ENCODE measurements around the gene TNS4. TPM values are rescaled to one million over a fixed set of nuclear protein-coding genes. Genes with fewer than 3 reads are reported as not detected.
A peak's percentile ranks its signal among the peaks of the same experiment; 100 is the strongest.

Gene TNS4
- total RNA-seq, 4 donors from 2014 or later, result 0.30 TPM; not detected in 3

DNA sequence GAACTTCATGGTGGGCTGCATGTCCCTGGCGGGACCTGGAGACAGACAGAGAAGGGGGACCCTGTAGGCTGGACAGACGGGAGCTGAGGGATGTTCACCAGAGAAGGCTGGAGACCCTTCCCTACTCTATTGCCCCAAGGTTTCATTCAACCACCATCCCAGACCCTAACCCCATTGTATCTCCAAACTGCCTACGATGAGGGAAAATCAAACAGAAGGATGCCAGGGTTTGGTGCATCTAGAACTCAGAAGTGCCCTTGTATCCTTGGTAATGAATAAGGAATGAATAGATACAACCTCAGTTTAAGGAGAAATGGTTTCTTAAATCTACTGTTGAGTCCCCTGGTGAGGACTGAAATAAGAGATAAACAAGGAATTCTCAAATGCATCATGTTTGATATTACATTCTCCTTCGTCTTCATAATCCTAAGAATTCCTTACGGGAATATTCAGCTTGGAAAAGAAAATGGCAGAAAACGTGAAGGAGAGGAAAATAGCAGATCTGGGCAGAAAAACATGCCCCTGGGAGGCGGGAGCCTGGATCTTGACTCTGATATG lies 16.4 kb downstream of the TNS4 start:
- TF ChIP-seq EP300 (IDR thresholded peaks at IDR 0.05), result no peak
- TF ChIP-seq, protein P1, sequence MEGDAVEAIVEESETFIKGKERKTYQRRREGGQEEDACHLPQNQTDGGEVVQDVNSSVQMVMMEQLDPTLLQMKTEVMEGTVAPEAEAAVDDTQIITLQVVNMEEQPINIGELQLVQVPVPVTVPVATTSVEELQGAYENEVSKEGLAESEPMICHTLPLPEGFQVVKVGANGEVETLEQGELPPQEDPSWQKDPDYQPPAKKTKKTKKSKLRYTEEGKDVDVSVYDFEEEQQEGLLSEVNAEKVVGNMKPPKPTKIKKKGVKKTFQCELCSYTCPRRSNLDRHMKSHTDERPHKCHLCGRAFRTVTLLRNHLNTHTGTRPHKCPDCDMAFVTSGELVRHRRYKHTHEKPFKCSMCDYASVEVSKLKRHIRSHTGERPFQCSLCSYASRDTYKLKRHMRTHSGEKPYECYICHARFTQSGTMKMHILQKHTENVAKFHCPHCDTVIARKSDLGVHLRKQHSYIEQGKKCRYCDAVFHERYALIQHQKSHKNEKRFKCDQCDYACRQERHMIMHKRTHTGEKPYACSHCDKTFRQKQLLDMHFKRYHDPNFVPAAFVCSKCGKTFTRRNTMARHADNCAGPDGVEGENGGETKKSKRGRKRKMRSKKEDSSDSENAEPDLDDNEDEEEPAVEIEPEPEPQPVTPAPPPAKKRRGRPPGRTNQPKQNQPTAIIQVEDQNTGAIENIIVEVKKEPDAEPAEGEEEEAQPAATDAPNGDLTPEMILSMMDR (IDR thresholded peaks at IDR 0.05), result no peak
- TF ChIP-seq POLR2A (IDR thresholded peaks at IDR 0.05), result no peak
- Histone ChIP-seq H3K27ac (peak overlapping the region; percentile 60 to 92 (median 80)), H3K4me1 (peaks cover 0 to 42% (median 15%) of the 10 kb centered on the region in 4 donors), H3K9me3 (no peaks in the 10 kb centered on the region), H3K27me3 (no peaks in the 10 kb centered on the region), H3K36me3 (no peaks in the 10 kb centered on the region), H3K4me3 (no peak overlapping the region)
- DNase-seq (ENCODE audit: low spot score in 2 of 2), result no peak
- WGBS, 2 donors, result 75 to 81% methylated on average over 7 of the region's 7 CpGs

DNA sequence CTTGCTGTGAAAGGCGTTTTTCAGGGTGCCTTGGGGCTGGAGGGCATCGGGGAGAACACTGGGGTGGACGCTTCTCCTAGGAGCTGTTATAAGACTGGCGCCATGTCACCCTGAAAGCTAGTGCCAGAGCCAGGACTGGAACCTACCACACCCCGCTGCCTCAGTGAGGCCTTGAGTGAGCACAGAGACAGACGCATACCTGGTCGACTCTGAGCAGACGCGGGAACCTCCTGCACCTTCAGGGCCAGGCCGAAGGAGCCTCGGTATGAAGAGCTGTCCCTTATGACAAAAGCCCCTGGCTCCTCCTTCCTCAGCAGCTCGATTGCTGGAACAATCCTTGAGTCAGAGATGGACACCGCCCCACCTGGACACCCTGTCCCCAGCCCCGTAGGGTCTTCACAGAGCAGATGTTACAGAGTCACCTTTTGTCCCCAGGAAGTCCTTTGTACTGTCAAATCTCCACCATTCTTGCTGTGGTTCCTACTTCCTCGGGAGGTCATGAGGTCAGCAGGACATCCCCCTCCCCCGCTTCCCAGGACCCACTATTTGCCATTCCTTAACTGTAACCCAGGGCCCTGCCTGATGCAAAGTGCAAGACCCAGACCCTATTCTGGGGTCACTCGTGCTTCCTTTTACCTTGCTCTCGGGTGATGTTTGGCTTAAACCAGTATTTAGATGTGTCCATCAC lies 17.0 kb downstream of the TNS4 start:
- no peak overlapping the region for H3K4me3 ChIP-seq
- TF ChIP-seq EP300 (IDR thresholded peaks at IDR 0.05), result no peak
- TF ChIP-seq, protein P1 (IDR thresholded peaks at IDR 0.05), result no peak
- TF ChIP-seq POLR2A (IDR thresholded peaks at IDR 0.05), result no peak
- H3K9me3 ChIP-seq, result no peaks in the 10 kb centered on the region
- peak overlapping the region in 2 of 4 donors; percentile 85 to 92 for H3K27ac ChIP-seq
- DNase-seq (ENCODE audit: low spot score in 2 of 2), result no peak
- H3K4me1 ChIP-seq, result peaks cover 0 to 38% (median 10%) of the 10 kb centered on the region in 4 donors
- 89% methylated on average over 18 of the region's 18 CpGs for WGBS, 2 donors
- no peaks in the 10 kb centered on the region for H3K36me3 ChIP-seq
- H3K27me3 ChIP-seq, result no peaks in the 10 kb centered on the region

DNA sequence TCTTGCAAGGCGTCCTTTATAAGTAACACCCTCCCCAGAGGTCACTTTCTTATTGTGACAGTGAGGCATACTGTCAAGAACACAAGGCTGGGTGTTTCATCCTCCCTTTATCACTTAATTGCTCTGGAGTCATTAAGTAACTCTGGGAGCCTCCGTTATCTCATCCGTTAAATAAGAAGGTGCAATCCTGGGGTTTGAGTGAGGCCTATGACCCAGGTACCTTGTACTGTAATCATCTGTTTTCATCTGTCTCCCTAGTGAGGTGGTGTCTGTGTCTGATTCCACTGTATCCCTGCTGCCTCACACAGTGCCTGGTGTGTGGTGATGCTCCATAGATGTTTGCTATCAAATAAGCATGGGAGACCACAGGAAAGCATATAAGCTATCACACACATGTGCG lies 17.7 kb downstream of the TNS4 start:
- TF ChIP-seq, protein P1 (IDR thresholded peaks at IDR 0.05), result no peak
- no peak for TF ChIP-seq EP300 (IDR thresholded peaks at IDR 0.05)
- no peak for TF ChIP-seq POLR2A (IDR thresholded peaks at IDR 0.05)
- no peak for DNase-seq (ENCODE audit: low spot score in 2 of 2)
- peaks cover 0 to 38% (median 10%) of the 10 kb centered on the region in 4 donors for H3K4me1 ChIP-seq
- H3K36me3 ChIP-seq, result no peaks in the 10 kb centered on the region
- peak overlapping the region in 1 of 4 donors; percentile 92 for H3K27ac ChIP-seq
- WGBS, 2 donors, result 84 to 85% methylated on average over 4 of the region's 4 CpGs
- no peaks in the 10 kb centered on the region for H3K27me3 ChIP-seq
- no peaks in the 10 kb centered on the region for H3K9me3 ChIP-seq
- no peak overlapping the region for H3K4me3 ChIP-seq

DNA sequence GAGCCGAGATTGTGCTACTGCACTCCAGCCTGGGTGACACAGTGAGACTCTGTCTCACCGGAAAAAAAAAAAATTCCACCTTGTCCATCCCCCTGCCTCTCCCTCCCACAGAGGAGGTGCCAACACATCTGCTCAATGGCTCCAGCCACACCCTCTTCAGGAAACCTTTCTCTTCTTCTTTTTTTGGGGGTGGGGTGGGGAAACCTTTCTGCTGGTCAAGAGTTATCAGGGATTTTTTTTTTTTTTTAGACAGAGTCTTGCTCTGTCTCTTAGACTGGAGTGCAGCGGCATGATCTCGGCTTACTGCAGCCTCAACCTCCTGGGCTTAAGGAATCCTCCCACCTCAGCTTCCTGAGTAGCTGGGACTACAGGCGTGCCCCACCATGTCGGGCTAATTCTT lies 18.7 kb downstream of the TNS4 start:
- Histone ChIP-seq H3K9me3 (no peaks in the 10 kb centered on the region), H3K27me3 (no peaks in the 10 kb centered on the region), H3K36me3 (no peaks in the 10 kb centered on the region), H3K27ac (no peak overlapping the region), H3K4me3 (no peak overlapping the region), H3K4me1 (peaks cover 0 to 35% (median 10%) of the 10 kb centered on the region in 4 donors)
- DNase-seq (ENCODE audit: low spot score in 2 of 2), result no peak
- no peak for TF ChIP-seq POLR2A (IDR thresholded peaks at IDR 0.05)
- TF ChIP-seq, protein P1 (IDR thresholded peaks at IDR 0.05), result no peak
- TF ChIP-seq EP300 (IDR thresholded peaks at IDR 0.05), result no peak
- 84 to 86% methylated on average over 6 of the region's 6 CpGs for WGBS, 2 donors

DNA sequence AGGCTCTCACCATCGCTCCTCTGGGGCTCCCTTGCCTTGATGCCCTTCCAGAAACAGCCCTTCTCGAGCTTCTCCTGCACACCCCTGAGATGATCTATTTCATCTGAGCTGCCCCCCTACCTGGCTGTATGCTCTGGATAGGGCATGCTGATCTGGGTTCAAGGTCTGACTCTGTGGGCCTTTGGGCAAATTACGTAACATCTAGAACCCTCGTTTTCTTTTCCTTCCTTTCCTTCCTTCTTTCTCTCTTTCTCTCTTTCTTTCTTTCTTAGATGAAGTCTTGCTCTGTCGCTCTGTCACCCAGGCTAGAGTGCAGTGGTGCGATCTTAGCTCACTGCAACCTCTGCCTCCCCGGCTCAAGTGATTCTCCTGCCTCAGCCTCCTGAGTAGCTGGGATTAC lies 20.3 kb downstream of the TNS4 start:
- Histone ChIP-seq H3K4me1 (peaks cover 0 to 28% (median 12%) of the 10 kb centered on the region in 4 donors), H3K27ac (no peak overlapping the region), H3K4me3 (no peak overlapping the region), H3K9me3 (no peaks in the 10 kb centered on the region), H3K36me3 (no peaks in the 10 kb centered on the region), H3K27me3 (no peaks in the 10 kb centered on the region)
- TF ChIP-seq EP300 (IDR thresholded peaks at IDR 0.05) (no peak), POLR2A (IDR thresholded peaks at IDR 0.05) (no peak)
- TF ChIP-seq, protein P1 (IDR thresholded peaks at IDR 0.05), result no peak
- 84 to 86% methylated on average over 7 of the region's 7 CpGs for WGBS, 2 donors
- no peak for DNase-seq (ENCODE audit: low spot score in 2 of 2)

Measured in tibial nerve (tissue), 4 donors.